ENCODE results near the gene ATG4D. TPM values are rescaled to one million over a fixed set of nuclear protein-coding genes. Genes with fewer than 3 reads are reported as not detected.
"Not testable (repeated sequence)": the region's sequence is repeated elsewhere in the genome, so short reads cannot be mapped to it uniquely, and the experiment has no call there.

ATG4D gene
- total RNA-seq, 1 experiment from 2014 or later = 16.3 TPM

GRCh38 chr19:10519421-10519820 is 24.3 kb upstream of the ATG4D start:
- no peak for DNase-seq (ENCODE audit: low read depth)

DNA sequence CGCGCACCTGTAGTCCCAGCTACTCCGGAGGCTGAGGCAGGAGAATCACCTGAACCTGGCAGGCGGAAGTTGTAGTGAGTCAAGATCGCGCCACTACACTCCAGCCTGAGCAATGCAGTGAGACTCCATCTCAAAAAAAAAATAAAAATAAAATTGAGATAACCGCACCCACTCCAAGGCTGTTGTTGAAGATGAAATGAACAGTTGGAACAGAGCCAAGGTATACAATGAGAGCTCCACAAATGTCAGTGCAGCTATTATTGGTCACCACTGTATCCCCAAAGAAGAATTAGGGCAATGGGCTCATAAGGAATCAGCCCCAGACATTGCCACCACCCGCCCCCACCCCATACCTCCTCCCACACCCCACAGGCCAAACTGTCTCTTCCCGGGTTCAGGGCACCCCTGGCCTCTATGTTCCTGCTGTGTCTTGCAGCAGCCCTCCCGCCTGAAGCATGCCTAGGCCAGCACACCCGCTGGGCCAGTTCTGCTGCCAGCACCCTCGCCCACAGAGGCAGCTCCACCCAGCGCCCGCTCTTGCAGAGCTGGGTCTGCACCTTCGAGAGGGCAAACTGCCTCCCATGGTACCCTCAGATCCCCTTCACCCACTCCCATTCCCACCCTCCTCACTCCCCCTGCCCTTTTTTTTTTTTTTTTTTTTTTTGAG is 22.9 kb upstream of the ATG4D start:
- DNase-seq (ENCODE audit: low read depth) = no peak

DNA sequence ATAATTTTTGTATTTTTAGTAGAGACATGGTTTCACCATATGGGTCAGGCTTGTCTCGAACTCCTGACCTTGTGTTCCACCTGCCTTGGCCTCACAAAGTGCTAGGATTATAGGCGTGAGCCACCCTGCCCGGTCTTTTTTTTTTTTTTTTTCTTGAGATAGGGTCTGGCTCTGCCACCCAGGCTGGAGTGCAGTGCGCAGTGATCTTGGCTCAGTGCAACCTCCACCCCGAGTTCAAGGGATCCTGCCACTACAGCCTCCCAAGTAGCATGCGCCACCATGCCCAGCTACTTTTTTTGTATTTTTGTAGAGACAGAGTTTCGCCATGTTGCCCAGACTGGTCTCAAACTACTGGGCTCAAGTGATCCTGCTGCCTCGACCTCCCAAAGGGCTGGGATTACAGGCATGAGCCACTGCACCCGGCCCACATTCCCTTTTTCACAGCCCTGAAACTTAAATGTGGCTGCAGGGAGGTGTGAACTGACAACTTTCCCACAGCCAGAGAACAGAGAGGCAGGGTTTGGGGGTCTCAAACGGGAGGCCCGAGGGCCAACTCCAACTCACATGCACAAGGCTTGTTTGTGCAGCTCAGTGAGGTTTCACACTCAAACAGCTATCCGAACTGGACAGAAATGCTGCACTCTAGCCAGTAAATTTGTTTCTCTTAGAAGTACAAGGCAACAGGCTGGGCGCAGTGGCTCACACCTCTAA is 22.1 kb upstream of the ATG4D start:
- DNase-seq (ENCODE audit: low read depth) = no peak

GRCh38 chr19:10523135-10523636 is 20.5 kb upstream of the ATG4D start:
- DNase-seq (ENCODE audit: low read depth) = no peak

DNA sequence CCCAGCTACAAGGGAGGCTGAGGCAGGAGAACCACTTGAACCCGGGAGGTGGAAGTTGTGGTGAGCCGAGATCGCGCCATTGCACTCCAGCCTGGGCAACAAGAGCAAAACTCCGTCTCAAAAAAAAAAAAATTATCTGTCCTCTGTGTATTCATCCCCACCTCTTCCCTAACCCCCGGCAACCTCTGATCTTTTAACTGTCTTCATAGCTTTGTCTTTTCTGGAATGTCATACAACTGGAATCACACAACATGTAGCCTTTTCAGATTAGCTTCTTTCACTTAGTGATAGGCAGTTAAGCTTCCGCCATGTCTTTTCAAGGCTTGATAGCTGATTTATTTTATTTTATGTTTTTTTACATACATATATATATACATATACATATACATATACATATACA is 18.1 kb upstream of the ATG4D start:
- DNase-seq (ENCODE audit: low read depth) = no peak

- not testable (repeated sequence) for DNase-seq (ENCODE audit: low read depth)
Measured at GRCh38 chr19:10526887-10527286, 16.8 kb upstream of the ATG4D start.

DNA sequence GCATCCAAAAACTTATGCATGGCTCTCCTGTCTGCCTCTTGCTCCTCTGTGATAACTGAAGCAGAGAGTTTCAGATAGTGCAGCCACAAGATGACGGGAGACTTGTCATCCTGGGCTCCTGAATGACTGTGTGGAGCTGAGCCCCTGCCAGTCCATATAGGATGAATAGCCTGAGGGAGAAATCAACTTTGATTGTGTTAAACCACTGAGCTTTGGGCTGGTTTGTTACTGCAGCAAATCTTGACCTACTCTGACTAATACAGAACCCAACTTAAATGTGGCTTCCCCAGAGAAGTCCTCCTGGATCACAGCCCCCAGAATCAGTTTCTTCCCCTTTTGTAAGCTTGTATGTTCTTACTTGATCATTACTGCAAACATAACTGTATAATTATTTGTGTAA is 11.2 kb upstream of the ATG4D start:
- no peak for DNase-seq (ENCODE audit: low read depth)

DNA sequence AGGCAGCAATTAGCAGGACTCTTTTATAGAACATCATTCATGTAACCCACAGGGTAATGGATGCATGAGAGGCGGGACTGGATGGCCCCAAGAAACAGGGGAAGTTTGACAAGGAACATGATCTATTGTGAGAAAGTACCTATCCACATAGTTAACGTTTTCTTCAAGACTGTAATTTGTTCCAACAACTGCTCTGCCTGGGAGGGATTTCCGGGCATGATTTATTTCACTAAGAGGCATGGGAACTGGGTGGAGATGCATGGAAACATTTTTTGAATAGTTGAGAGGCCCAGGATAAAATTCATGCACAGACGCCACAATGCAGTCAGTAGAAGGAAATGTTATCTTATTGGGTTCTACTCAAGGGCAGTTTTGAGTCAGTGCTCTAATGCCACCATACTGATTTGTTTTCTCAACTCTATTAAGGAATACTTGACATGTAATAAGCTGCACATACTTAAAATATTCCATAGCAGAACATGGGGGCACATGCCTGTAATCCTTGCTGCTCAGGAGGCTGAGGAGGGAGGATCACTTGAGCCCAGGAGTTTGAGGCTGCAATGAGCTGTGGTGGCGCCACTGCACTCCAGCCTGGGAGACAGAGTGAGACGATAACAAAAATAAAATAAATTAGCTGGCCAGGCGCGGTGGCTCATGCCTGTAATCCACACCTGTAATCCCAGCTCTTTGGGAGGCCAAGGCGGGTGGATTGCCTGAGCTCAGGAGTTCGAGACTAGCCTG is 9.9 kb upstream of the ATG4D start:
- DNase-seq (ENCODE audit: low read depth) = no peak

DNA sequence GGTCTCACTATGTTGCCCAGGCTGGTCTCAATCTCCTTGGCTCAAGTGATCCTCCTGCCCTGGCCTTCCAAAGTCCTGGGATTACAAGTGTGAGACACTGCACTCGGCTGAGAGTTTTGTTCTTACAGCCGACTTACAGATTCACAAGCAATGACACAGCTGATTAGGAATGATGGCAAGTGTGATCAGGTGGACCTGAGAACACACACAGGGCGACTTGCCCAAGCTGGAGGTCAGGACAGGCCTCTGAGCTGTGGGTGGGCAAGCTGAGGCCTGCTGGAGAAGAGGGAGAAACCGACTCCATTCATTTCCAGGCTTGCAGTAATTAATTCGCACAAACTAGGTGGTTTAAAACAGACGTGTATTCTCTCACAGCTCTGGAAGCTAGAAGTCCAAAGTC is 8.1 kb upstream of the ATG4D start:
- no peak for DNase-seq (ENCODE audit: low read depth)

DNA sequence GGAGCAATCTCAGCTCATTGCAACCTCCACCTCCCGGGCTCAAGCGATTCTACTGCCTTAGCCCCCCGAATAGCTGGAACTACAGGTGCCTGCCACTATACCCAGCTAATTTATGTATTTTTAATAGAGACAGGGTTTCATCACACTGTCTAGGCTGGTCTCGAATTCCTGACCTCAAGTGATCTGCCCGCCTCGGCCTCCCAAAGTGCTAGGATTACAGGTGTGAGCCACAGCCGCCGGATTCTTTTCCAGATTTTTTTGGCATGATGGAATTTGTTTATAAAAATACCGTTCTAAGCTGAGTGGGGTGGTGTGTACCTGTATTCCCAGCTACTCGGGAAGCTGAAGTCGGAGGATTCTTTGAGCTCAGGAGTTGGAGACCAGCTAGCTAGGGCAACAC is 6.0 kb upstream of the ATG4D start:
- no peak for DNase-seq (ENCODE audit: low read depth)

- DNase-seq (ENCODE audit: low read depth) = no peak
Measured at GRCh38 chr19:10538204-10538983, 5.3 kb upstream of the ATG4D start.

DNA sequence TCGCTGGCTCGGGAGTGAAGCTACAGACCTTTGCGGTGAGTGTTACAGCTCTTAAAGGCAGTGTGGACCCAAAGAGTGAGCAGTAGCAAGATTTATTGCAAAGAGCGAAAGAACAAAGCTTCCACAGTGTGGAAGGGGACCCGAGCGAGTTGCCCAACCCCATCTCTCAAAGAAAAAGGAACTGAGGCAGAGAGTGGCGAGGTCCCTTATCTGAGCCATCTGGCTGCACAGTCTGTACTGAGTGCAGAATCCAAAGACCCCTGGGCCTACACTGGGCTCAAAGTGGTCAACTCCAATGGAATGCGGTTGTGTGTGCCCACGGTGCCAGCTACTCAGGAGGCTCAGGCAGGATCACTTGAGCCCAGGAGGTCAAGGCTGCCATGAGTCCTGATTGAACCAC is 4.7 kb upstream of the ATG4D start:
- not testable (repeated sequence) for DNase-seq (ENCODE audit: low read depth)

GRCh38 chr19:10543059-10543419 is 665 bp upstream of the ATG4D start:
- DNase-seq (ENCODE audit: low read depth) = no peak

- DNase-seq (ENCODE audit: low read depth) = no peak
Measured at GRCh38 chr19:10544242-10544752, 593 bp downstream of the ATG4D start.

GRCh38 chr19:10544753-10545251 is 1.1 kb downstream of the ATG4D start:
- DNase-seq (ENCODE audit: low read depth) = no peak

GRCh38 chr19:10546817-10547216 is 3.1 kb downstream of the ATG4D start:
- DNase-seq (ENCODE audit: low read depth) = no peak

GRCh38 chr19:10548746-10549276 is 5.1 kb downstream of the ATG4D start:
- no peak for DNase-seq (ENCODE audit: low read depth)

DNA sequence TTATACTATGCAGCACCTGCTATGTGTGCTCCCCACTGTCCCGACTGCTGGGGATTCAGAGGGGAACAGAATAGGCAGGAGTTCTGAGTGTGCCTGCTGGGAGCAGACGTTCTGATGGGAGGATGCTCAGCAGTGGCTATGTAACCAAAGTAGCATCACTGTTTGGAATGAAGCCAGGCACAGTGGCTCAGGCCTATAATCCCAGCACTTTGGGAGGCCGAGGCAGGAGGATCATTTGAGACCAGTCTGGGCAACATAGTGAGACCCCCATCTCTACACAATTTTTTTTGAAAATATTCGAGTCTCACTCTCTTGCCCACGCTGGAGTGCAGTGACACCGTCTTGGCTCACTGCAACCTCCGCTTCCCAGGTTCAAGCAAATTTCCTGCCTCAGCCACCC is 6.0 kb downstream of the ATG4D start:
- DNase-seq (ENCODE audit: low read depth) = no peak

GRCh38 chr19:10550336-10550735 is 6.6 kb downstream of the ATG4D start:
- DNase-seq (ENCODE audit: low read depth) = no peak

DNA sequence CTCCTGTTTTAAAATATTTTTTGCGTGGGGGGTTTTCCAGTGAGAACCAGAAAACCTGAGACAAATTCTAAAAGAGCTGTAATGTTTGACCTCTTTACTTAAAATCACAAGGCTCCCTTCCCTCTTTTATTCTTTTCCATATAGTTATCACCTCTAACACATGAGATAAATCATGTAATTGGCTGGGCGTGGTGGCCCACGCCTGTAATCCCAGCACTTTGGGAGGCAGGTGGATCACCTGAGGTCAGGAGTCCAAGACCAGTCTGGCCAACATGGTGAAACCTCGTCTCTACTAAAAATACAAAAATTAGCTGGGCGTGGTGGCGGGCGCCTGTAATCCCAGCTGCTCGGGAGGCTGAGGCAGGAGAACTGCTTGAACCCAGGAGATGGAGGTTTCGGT is 7.3 kb downstream of the ATG4D start:
- not testable (repeated sequence) for DNase-seq (ENCODE audit: low read depth)

DNA sequence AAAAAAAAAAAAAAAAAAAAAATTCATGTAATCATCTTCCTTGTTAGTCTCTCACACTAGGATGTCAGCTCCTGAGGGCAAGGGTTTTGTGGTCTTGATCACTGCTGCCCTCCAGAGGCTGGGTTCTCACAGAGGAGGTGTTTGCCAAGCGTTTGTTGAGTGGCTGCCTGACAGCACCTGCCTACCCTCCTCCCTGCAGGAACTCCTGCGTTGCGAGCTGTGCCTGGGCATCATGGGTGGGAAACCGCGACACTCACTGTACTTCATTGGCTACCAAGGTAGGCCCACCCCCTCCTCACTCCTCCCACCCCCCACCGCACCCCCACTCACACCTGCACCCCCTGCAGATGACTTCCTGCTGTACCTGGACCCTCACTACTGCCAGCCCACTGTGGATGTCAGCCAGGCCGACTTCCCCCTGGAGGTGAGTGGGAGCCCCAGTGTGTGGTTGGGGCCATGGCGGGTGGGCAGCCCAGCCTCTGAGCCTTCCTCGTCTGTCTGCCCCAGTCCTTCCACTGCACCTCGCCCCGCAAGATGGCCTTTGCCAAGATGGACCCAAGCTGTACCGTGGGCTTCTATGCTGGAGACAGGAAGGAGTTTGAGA is 8.1 kb downstream of the ATG4D start:
- no peak for DNase-seq (ENCODE audit: low read depth)
